GM12878 (cell line): ENCODE data around the gene TPRN. TPM values are rescaled to one million over a fixed set of nuclear protein-coding genes. Genes with fewer than 3 reads are reported as not detected.

Experiments used
- ATAC-seq: fragments of 200-7000 bp; cut with Tn5 transposase; 3 replicates; pipeline ENCODE4 v1.9.1; 2020; ENCODE audit warnings: mild to moderate bottlenecking, moderate library complexity
- BruUV-seq: library from RNA; stranded (reverse); fragments of 400-500 nt; replicated peaks from 2 replicates; lab custom pipeline; 2021; lab: Mats Ljungman, UMichigan
- CTCF ChIA-PET: fragments of 300-600 bp; sonication (Branson Sonifier 250); formaldehyde crosslinking; extraction: SDS; loops from one replicate; lab custom pipeline; 2021; ENCODE audit warnings: inconsistent platforms; lab: Yijun Ruan, JAX
- POLR2A ChIA-PET: fragments of 350-600 bp; formaldehyde crosslinking; extraction: SDS; loops from one replicate; lab custom pipeline; 2021; ENCODE audit warnings: inconsistent platforms; lab: Charles Lee
- RAD21 ChIA-PET: fragments of 300-600 bp; sonication (Branson Sonifier 250); formaldehyde crosslinking; loops from one replicate; lab custom pipeline; 2023; ENCODE audit warnings: antibody characterized with exemption; ENCODE audit not compliant: unreplicated experiment; lab: Charles Lee
- SMC1A ChIA-PET: fragments of 300-600 bp; sonication (Branson Sonifier 250); formaldehyde crosslinking; loops from one replicate; lab custom pipeline; 2023; ENCODE audit not compliant: unreplicated experiment, uncharacterized antibody; lab: Charles Lee
- DNase-seq: peaks from one replicate; pipeline ENCODE4 v3.0.0-alpha.2; 2011; ENCODE audit warnings: low read depth, low spot score
- FAIRE-seq: peaks from 3 replicates; lab custom pipeline; 2011; peaks lifted over from hg19 to GRCh38; lab: Jason Lieb, UNC
- H2AFZ ChIP-seq: 2 replicates; pipeline ENCODE4 v1.6.0; 2011; ENCODE audit warnings: low read depth, low read length, control low read depth; ENCODE audit not compliant: control insufficient read depth
- H3K27ac ChIP-seq: 2 replicates; pipeline ENCODE4 v1.5.1; 2011; ENCODE audit warnings: control low read depth; ENCODE audit not compliant: control insufficient read depth, insufficient read depth
- H3K27me3 ChIP-seq, 2 experiments: replicated peaks in 1 of 2; 2 replicates each; pipeline versions ENCODE4 v1.6.0 to v1.6.1; 2011; ENCODE audit warnings: low read length in 1 of 2; ENCODE audit not compliant: control insufficient read depth in 2 of 2, insufficient read depth in 2 of 2
- H3K36me3 ChIP-seq, 2 experiments: 2 replicates each; pipeline ENCODE4 v1.5.1; 2011; ENCODE audit warnings: low read length in 1 of 2; ENCODE audit not compliant: control insufficient read depth in 2 of 2, insufficient read depth in 2 of 2
- H3K4me1 ChIP-seq: 2 replicates; pipeline ENCODE4 v1.6.1; 2011; ENCODE audit warnings: mild to moderate bottlenecking, low read length, moderate library complexity, mixed read lengths; ENCODE audit not compliant: control insufficient read depth, insufficient read depth
- H3K4me2 ChIP-seq: 2 replicates; pipeline ENCODE4 v1.6.0; 2011; ENCODE audit warnings: control low read depth; ENCODE audit not compliant: control insufficient read depth, insufficient read depth
- H3K4me3 ChIP-seq: fragments of 200-600 bp; sonication (generic); 2 replicates; pipeline ENCODE4 v1.5.1; 2016
- H3K79me2 ChIP-seq: 2 replicates; pipeline ENCODE4 v1.6.0; 2011; ENCODE audit warnings: low read length; ENCODE audit not compliant: control insufficient read depth, insufficient read depth
- H3K9ac ChIP-seq: 2 replicates; pipeline ENCODE4 v1.8.0; 2011; ENCODE audit warnings: low read length, control low read depth, mixed read lengths; ENCODE audit not compliant: control insufficient read depth, insufficient read depth
- H3K9me3 ChIP-seq: replicated peaks from 3 replicates; pipeline ENCODE4 v1.5.1; 2011; ENCODE audit warnings: mild to moderate bottlenecking, low read length; ENCODE audit not compliant: control insufficient read depth, insufficient read depth
- H4K20me1 ChIP-seq: 2 replicates; pipeline ENCODE4 v1.6.0; 2011; ENCODE audit not compliant: control insufficient read depth, insufficient read depth
- FOXM1 ChIP-seq: IDR thresholded peaks from 2 replicates; pipeline ENCODE4 v1.6.1; 2012; ENCODE audit warnings: low read depth, mild to moderate bottlenecking, inconsistent platforms, low read length, moderate library complexity
- MEF2B ChIP-seq: fragments of 450-650 bp; IDR thresholded peaks from 2 replicates; pipeline ENCODE4 v1.6.1; 2018; ENCODE audit warnings: mild to moderate bottlenecking, moderate library complexity; ENCODE audit not compliant: partially characterized antibody, poor library complexity, severe bottlenecking
- POU2F2 ChIP-seq: IDR thresholded peaks from 3 replicates; pipeline ENCODE4 v1.6.1; 2011; ENCODE audit warnings: low read depth, mild to moderate bottlenecking, low read length, borderline replicate concordance
- RELA ChIP-seq: fragments of 450-650 bp; IDR thresholded peaks from 2 replicates; pipeline ENCODE4 v1.8.0; 2014; ENCODE audit warnings: borderline replicate concordance; ENCODE audit not compliant: partially characterized antibody
- WGBS: methylation state at CpG from one replicate; pipeline ENCODE4 v1.1.6; 2016; ENCODE audit warnings: low lambda C conversion rate; ENCODE audit not compliant: insufficient replicate concordance, insufficient coverage; ENCODE audit errors: missing lambda C conversion rate; 5-methylcytosine and 5-hydroxymethylcytosine counted together
- in situ Hi-C: fragments of 300-500 bp; cut with MboI; formaldehyde crosslinking; loops from 9 replicates; pipeline ENCODE4 v1.14.3; 2018; ENCODE audit warnings: mixed read lengths
- intact Hi-C: fragments of 100-400 bp; cut with micrococcal nuclease; formaldehyde crosslinking; loops from one replicate; pipeline ENCODE4 v1.14.2; 2022; ENCODE audit not compliant: unreplicated experiment
- polyA plus RNA-seq, 11 experiments: library from polyadenylated mRNA; depleted of rRNA in 4 of 11; unstranded in 6 of 11; stranded (reverse) in 5 of 11; fragments of >200 nt; fragmentation: Nextera tagmentation in 4 of 11; fragmentation: Illumina TruSeq in 1 of 11; extraction: Ambion mirVana in 4 of 11; extraction: Trizol in 1 of 11; gene quantifications; 1 replicate in 1 of 11; 2 replicates in 10 of 11; pipeline versions ENCODE4 v1.2.1 to v1.2.3, GENCODE V29; 2011 to 2016; ENCODE audit warnings: inconsistent platforms in 2 of 11, missing spikeins in 2 of 11, low read depth in 1 of 11
- total RNA-seq, 4 experiments: library from RNA; depleted of rRNA in 3 of 4; stranded (reverse); fragments of >200 nt in 3 of 4; fragmentation: Illumina TruSeq in 1 of 4; extraction: Trizol in 1 of 4; gene quantifications; 2 replicates each; pipeline versions ENCODE4 v1.2.1 to v1.2.3, GENCODE V29; 2013 to 2021

Gene TPRN
- total and polyA plus RNA-seq, 10 of the 15 experiments (the other 5 are each of a cell fraction or from before 2014, with no cell fraction given), result 0.18 to 19.5 (median 3.1) TPM

GRCh38 chr9:137171149-137171900, 29.2 kb downstream of the TPRN start:
- no peaks in the 10 kb centered on the region for H3K36me3 ChIP-seq
- no peak overlapping the region for H3K4me3 ChIP-seq
- H3K27me3 ChIP-seq, result peaks cover 0 to 8% of the 10 kb centered on the region in 2 experiments; a peak in 3 of 4 replicates
- ChIA-PET SMC1A (interaction anchor here (0.6 to 2.7 kb wide), 2 partner anchors 21 to 54 kb away, joined by 3 to 8 read pairs; no protein-coding TSS in a partner anchor), POLR2A (interaction anchor here (0.5 to 4.4 kb wide), 11 partner anchors 13 to 86 kb away, joined by 3 to 37 read pairs (median 5); partner anchors contain the start of genes SSNA1 and TPRN), RAD21 (interaction anchor here (3.0 kb wide), 1 partner anchor 21 kb away, joined by 14 read pairs; no protein-coding TSS in a partner anchor), CTCF (interaction anchor here (1.4 kb wide), 1 partner anchor 125 kb away, joined by 4 read pairs; no protein-coding TSS in a partner anchor)
- peaks cover 8% of the 10 kb centered on the region; the same call in 1 of the 2 replicates for H3K4me1 ChIP-seq
- H3K4me2 ChIP-seq, result no peak overlapping the region
- no peak overlapping the region for H2AFZ ChIP-seq
- in situ Hi-C loops (no loop called here), intact Hi-C loops (no loop called here)
- DNase-seq (no peak), ATAC-seq (no peak), FAIRE-seq (no peak)
- no peaks in the 10 kb centered on the region for H3K9me3 ChIP-seq
- no peak overlapping the region for H3K9ac ChIP-seq
- no peak overlapping the region for H3K27ac ChIP-seq
- H4K20me1 ChIP-seq, result no peaks in the 10 kb centered on the region
- 46% methylated on average over 22 of the region's 22 CpGs for WGBS
- TF ChIP-seq FOXM1 (no peak), RELA (no peak), MEF2B (peak; percentile 86), POU2F2 (no peak)
- H3K79me2 ChIP-seq, result no peaks in the 10 kb centered on the region
- BruUV-seq, result no TSS peak
